T-helper 17 cell (primary cell): ENCODE results near the gene PSMD1. TPM values are rescaled to one million over a fixed set of nuclear protein-coding genes. Genes with fewer than 3 reads are reported as not detected.
"Not testable (repeated sequence)": the region's sequence is repeated elsewhere in the genome, so short reads cannot be mapped to it uniquely, and the experiment has no call there.

ENCODE experiments used
- ATAC-seq: fragments of 150-1000 bp; cut with Tn5 transposase; 2 replicates; pipeline ENCODE4 v1.10.0; 2021; ENCODE audit warnings: mild to moderate bottlenecking, moderate library complexity
- DNase-seq, 3 donors: peaks; one replicate each; pipeline versions ENCODE4 v3.0.0 to v3.0.0-alpha.2; 2020 to 2021
- H3K9me3 ChIP-seq: one replicate; pipeline ENCODE4 v1.7.0; 2013; ENCODE audit warnings: low read length, mild to moderate bottlenecking; ENCODE audit not compliant: control insufficient read depth, poor library complexity, severe bottlenecking
- H3K27ac Mint-ChIP-seq: one replicate; pipeline ENCODE4 v1.8.0; 2022; ENCODE audit warnings: mild to moderate bottlenecking, moderate library complexity, mixed read lengths
- H3K27me3 Mint-ChIP-seq: one replicate; pipeline ENCODE4 v1.8.0; 2022; ENCODE audit warnings: mixed read lengths
- H3K36me3 Mint-ChIP-seq: one replicate; pipeline ENCODE4 v1.8.0; 2022; ENCODE audit warnings: low read depth, mixed read lengths
- H3K4me1 Mint-ChIP-seq: one replicate; pipeline ENCODE4 v1.8.0; 2022; ENCODE audit warnings: mild to moderate bottlenecking, mixed read lengths
- H3K4me3 Mint-ChIP-seq: one replicate; pipeline ENCODE4 v1.8.0; 2022; ENCODE audit warnings: mild to moderate bottlenecking, moderate library complexity, mixed read lengths
- total RNA-seq, 4 donors: library from RNA in 2 of 4; stranded (reverse) in 2 of 4; gene quantifications; one replicate each; pipeline ENCODE4 v1.2.3 and lab custom pipeline; 2022 to 2026

The PSMD1 gene
- total RNA-seq, 2 donors from 2014 or later, result 42.8 to 43.5 TPM

GRCh38 chr2:231088754-231089153 is 32.1 kb downstream of the PSMD1 start:
- ATAC-seq (no peak), DNase-seq (no peak)
- Mint-ChIP-seq H3K27me3 (no peaks in the 10 kb centered on the region), H3K4me1 (peaks cover 4% of the 10 kb centered on the region), H3K27ac (no peak overlapping the region), H3K4me3 (no peak overlapping the region), H3K36me3 (peaks cover 12% of the 10 kb centered on the region)
- H3K9me3 ChIP-seq, result no peaks in the 10 kb centered on the region

- ATAC-seq (no peak), DNase-seq (no peak)
- H3K4me3 Mint-ChIP-seq, result no peak overlapping the region
- H3K27me3 Mint-ChIP-seq, result no peaks in the 10 kb centered on the region
- peaks cover 11% of the 10 kb centered on the region for H3K36me3 Mint-ChIP-seq
- no peaks in the 10 kb centered on the region for H3K4me1 Mint-ChIP-seq
- H3K9me3 ChIP-seq, result no peaks in the 10 kb centered on the region
- H3K27ac Mint-ChIP-seq, result no peak overlapping the region
Measured at GRCh38 chr2:231093933-231094332, 37.3 kb downstream of the PSMD1 start.

GRCh38 chr2:231094736-231095346 is 38.2 kb downstream of the PSMD1 start:
- Mint-ChIP-seq H3K27ac (no peak overlapping the region), H3K4me1 (no peaks in the 10 kb centered on the region), H3K36me3 (peaks cover 11% of the 10 kb centered on the region), H3K27me3 (no peaks in the 10 kb centered on the region), H3K4me3 (no peak overlapping the region)
- no peaks in the 10 kb centered on the region for H3K9me3 ChIP-seq
- no peak for DNase-seq
- no peak for ATAC-seq

GRCh38 chr2:231099918-231100317 is 43.3 kb downstream of the PSMD1 start:
- DNase-seq (no peak), ATAC-seq (no peak)
- Mint-ChIP-seq H3K4me1 (no peaks in the 10 kb centered on the region), H3K27me3 (no peaks in the 10 kb centered on the region), H3K4me3 (no peak overlapping the region), H3K27ac (no peak overlapping the region), H3K36me3 (peaks cover 5% of the 10 kb centered on the region)
- H3K9me3 ChIP-seq, result no peaks in the 10 kb centered on the region

DNA sequence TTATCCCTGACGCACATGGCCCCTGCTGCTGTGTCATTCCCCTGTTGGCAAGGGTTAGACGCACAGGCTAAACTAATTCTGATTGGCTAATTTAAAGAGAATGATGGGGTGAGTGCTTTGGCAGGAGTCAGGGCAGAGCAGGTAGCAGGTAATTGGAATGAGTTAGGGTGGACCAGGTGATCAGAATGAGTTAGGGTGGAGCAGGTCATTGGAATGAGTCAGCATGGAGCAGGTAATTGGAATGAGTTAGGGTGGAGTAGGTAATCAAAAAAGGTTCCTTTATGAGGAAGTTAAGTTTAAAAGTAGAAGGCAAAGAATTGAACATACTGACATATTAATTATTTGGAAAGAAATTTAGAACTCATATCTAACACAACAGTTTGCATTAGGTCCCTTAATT is 43.7 kb downstream of the PSMD1 start:
- not testable (repeated sequence) for ATAC-seq, H3K27ac Mint-ChIP-seq, H3K4me1 Mint-ChIP-seq, H3K9me3 ChIP-seq, H3K27me3 Mint-ChIP-seq, DNase-seq, H3K36me3 Mint-ChIP-seq, H3K4me3 Mint-ChIP-seq

DNA sequence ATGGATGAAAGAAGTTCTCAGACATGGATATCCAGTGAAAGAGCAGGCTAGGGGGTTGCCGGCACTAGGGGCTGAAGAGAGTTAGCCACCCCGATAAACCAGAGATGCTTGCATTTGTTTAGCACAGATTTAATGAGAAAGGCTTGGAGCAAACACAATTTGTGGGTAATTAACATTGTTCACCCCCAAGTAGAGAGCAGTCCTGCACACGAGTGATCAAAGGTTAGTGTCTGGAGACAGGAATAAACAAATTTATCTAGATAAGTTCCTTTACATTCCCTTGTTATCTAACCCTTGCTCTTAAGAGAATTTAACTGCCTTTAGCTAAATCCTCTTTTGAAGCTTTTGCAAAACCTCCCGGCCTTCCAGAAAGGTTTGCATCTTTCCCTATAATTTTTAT is 44.3 kb downstream of the PSMD1 start:
- no peak overlapping the region for H3K27ac Mint-ChIP-seq
- DNase-seq, result no peak
- no peaks in the 10 kb centered on the region for H3K27me3 Mint-ChIP-seq
- ATAC-seq, result no peak
- no peak overlapping the region for H3K4me3 Mint-ChIP-seq
- no peaks in the 10 kb centered on the region for H3K9me3 ChIP-seq
- no peaks in the 10 kb centered on the region for H3K4me1 Mint-ChIP-seq
- peaks cover 5% of the 10 kb centered on the region for H3K36me3 Mint-ChIP-seq

- H3K27me3 Mint-ChIP-seq, result no peaks in the 10 kb centered on the region
- ATAC-seq, result no peak
- H3K9me3 ChIP-seq, result no peaks in the 10 kb centered on the region
- no peak overlapping the region for H3K27ac Mint-ChIP-seq
- DNase-seq, result no peak
- H3K36me3 Mint-ChIP-seq, result peaks cover 2% of the 10 kb centered on the region
- no peaks in the 10 kb centered on the region for H3K4me1 Mint-ChIP-seq
- H3K4me3 Mint-ChIP-seq, result no peak overlapping the region
Measured at GRCh38 chr2:231102772-231103171, 46.1 kb downstream of the PSMD1 start.

- Mint-ChIP-seq H3K4me3 (no peak overlapping the region), H3K27me3 (no peaks in the 10 kb centered on the region), H3K36me3 (peaks cover 3% of the 10 kb centered on the region), H3K4me1 (no peaks in the 10 kb centered on the region), H3K27ac (no peak overlapping the region)
- H3K9me3 ChIP-seq, result no peaks in the 10 kb centered on the region
- DNase-seq (peak in 2 of 3 donors; percentile 14 to 39), ATAC-seq (peak; percentile 80)
Measured at GRCh38 chr2:231104115-231104713, 47.5 kb downstream of the PSMD1 start.

GRCh38 chr2:231110551-231110950 is 53.9 kb downstream of the PSMD1 start:
- H3K4me3 Mint-ChIP-seq, result no peak overlapping the region
- DNase-seq, result no peak
- H3K36me3 Mint-ChIP-seq, result peaks cover 13% of the 10 kb centered on the region
- H3K27ac Mint-ChIP-seq, result no peak overlapping the region
- no peak for ATAC-seq
- no peaks in the 10 kb centered on the region for H3K27me3 Mint-ChIP-seq
- no peaks in the 10 kb centered on the region for H3K9me3 ChIP-seq
- peaks cover 9% of the 10 kb centered on the region for H3K4me1 Mint-ChIP-seq

- DNase-seq (no peak), ATAC-seq (no peak)
- no peaks in the 10 kb centered on the region for H3K9me3 ChIP-seq
- Mint-ChIP-seq H3K4me1 (peaks cover 12% of the 10 kb centered on the region), H3K4me3 (no peak overlapping the region), H3K27me3 (no peaks in the 10 kb centered on the region), H3K27ac (peak overlapping the region; percentile 81), H3K36me3 (peaks cover 13% of the 10 kb centered on the region)
Measured at GRCh38 chr2:231111987-231112386, 55.3 kb downstream of the PSMD1 start.

- Mint-ChIP-seq H3K27me3 (no peaks in the 10 kb centered on the region), H3K27ac (no peak overlapping the region), H3K4me1 (peaks cover 12% of the 10 kb centered on the region), H3K4me3 (no peak overlapping the region), H3K36me3 (peaks cover 10% of the 10 kb centered on the region)
- no peaks in the 10 kb centered on the region for H3K9me3 ChIP-seq
- ATAC-seq, result no peak
- DNase-seq, result no peak
Measured at GRCh38 chr2:231113489-231113888, 56.8 kb downstream of the PSMD1 start.

- no peaks in the 10 kb centered on the region for H3K27me3 Mint-ChIP-seq
- H3K9me3 ChIP-seq, result no peaks in the 10 kb centered on the region
- H3K4me1 Mint-ChIP-seq, result peaks cover 14% of the 10 kb centered on the region
- H3K36me3 Mint-ChIP-seq, result peaks cover 9% of the 10 kb centered on the region
- ATAC-seq (no peak), DNase-seq (no peak)
- H3K27ac Mint-ChIP-seq, result peak overlapping the region; percentile 63
- H3K4me3 Mint-ChIP-seq, result peak overlapping the region; percentile 25
Measured at GRCh38 chr2:231115651-231116050, 59.0 kb downstream of the PSMD1 start.

DNA sequence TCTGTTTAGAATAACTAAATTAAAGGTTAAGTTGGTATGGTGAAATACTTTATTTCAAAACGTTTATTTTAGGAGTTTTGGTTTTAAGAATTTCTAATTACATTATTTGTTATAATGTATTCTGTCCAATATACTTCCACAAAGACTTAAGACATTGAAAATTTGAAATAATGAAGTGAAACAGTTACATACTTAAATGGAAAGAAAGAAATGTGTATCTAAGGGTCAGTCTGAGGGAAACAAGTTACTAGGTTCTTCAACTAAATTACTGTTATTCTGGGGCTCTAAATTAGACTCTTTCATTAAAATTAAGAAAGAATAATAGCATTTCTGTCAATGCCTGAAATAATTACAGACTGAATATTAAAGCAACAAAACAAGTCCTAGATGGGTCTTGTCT is 60.5 kb downstream of the PSMD1 start:
- Mint-ChIP-seq H3K36me3 (peaks cover 2% of the 10 kb centered on the region), H3K4me3 (no peak overlapping the region), H3K27ac (no peak overlapping the region), H3K4me1 (peaks cover 10% of the 10 kb centered on the region), H3K27me3 (no peaks in the 10 kb centered on the region)
- no peak for ATAC-seq
- DNase-seq, result no peak
- no peaks in the 10 kb centered on the region for H3K9me3 ChIP-seq

GRCh38 chr2:231117922-231118613 is 61.4 kb downstream of the PSMD1 start:
- Mint-ChIP-seq H3K27me3 (no peaks in the 10 kb centered on the region), H3K27ac (peak overlapping the region; percentile 19), H3K4me1 (peaks cover 8% of the 10 kb centered on the region), H3K36me3 (no peaks in the 10 kb centered on the region), H3K4me3 (no peak overlapping the region)
- H3K9me3 ChIP-seq, result no peaks in the 10 kb centered on the region
- DNase-seq (no peak), ATAC-seq (no peak)
